Natural killer cell (primary cell): Measurements from ENCODE around the gene CTNNA2. TPM values are rescaled to one million over a fixed set of nuclear protein-coding genes. Genes with fewer than 3 reads are reported as not detected.

ENCODE experiments used
- ATAC-seq, 3 donors: fragments of 150-1000 bp in 2 of 3; fragments of 200-7000 bp in 1 of 3; cut with Tn5 transposase; 1 replicate in 1 of 3; 2 replicates in 2 of 3; pipeline ENCODE4 v1.10.0; 2021; ENCODE audit warnings: mild to moderate bottlenecking in 2 of 3, moderate library complexity in 2 of 3
- DNase-seq, 2 donors: peaks; one replicate each; pipeline versions ENCODE4 v3.0.0 to v3.0.0-alpha.2; 2013 to 2021; ENCODE audit warnings: mixed read lengths in 1 of 2
- H3K27ac ChIP-seq: one replicate; pipeline ENCODE4 v1.5.1; 2013; ENCODE audit warnings: mild to moderate bottlenecking, low read length
- H3K27me3 ChIP-seq: one replicate; pipeline ENCODE4 v1.6.1; 2013; ENCODE audit warnings: low read length; ENCODE audit not compliant: control insufficient read depth, insufficient read depth
- H3K36me3 ChIP-seq: one replicate; pipeline ENCODE4 v1.6.1; 2013; ENCODE audit warnings: low read length; ENCODE audit not compliant: control insufficient read depth, insufficient read depth
- H3K4me1 ChIP-seq: one replicate; pipeline ENCODE4 v1.6.1; 2013; ENCODE audit warnings: low read length; ENCODE audit not compliant: control insufficient read depth, insufficient read depth
- H3K4me3 ChIP-seq: one replicate; pipeline ENCODE4 v1.5.1; 2013; ENCODE audit warnings: low read length
- H3K9me3 ChIP-seq: one replicate; pipeline ENCODE4 v1.6.1; 2013; ENCODE audit warnings: low read length; ENCODE audit not compliant: control insufficient read depth, insufficient read depth
- H3K27ac Mint-ChIP-seq, 2 donors: one replicate each; pipeline ENCODE4 v1.8.0; 2022; ENCODE audit warnings: mild to moderate bottlenecking in 2 of 2, mixed read lengths in 2 of 2, moderate library complexity in 1 of 2
- H3K27me3 Mint-ChIP-seq, 2 donors: one replicate each; pipeline ENCODE4 v1.8.0; 2022; ENCODE audit warnings: low read depth in 2 of 2, mixed read lengths in 2 of 2
- H3K36me3 Mint-ChIP-seq: one replicate; pipeline ENCODE4 v1.8.0; 2022; ENCODE audit warnings: mixed read lengths
- H3K4me1 Mint-ChIP-seq, 2 donors: one replicate each; pipeline ENCODE4 v1.8.0; 2022; ENCODE audit warnings: mixed read lengths in 2 of 2
- H3K4me3 Mint-ChIP-seq: one replicate; pipeline ENCODE4 v1.8.0; 2022; ENCODE audit warnings: mild to moderate bottlenecking, moderate library complexity, mixed read lengths
- H3K9me3 Mint-ChIP-seq, 2 donors: one replicate each; pipeline ENCODE4 v1.8.0; 2022; ENCODE audit warnings: mixed read lengths in 2 of 2
- CTCF ChIP-seq: fragments of 200-600 bp; IDR thresholded peaks from one replicate; pipeline ENCODE4 v1.8.0; 2022; ENCODE audit warnings: antibody characterized with exemption
- WGBS: methylation state at CpG from one replicate; pipeline ENCODE4 v1.1.7; 2013; ENCODE audit warnings: missing lambda C conversion rate; ENCODE audit not compliant: insufficient coverage; 5-methylcytosine and 5-hydroxymethylcytosine counted together
- intact Hi-C: fragments of 100-400 bp; cut with micrococcal nuclease; formaldehyde crosslinking; loops from one replicate; pipeline ENCODE4 v1.14.2; 2022
- total RNA-seq, 4 donors: library from RNA; stranded (reverse); fragments of 120-200 nt in 1 of 4; gene quantifications; one replicate each; pipeline versions ENCODE4 v1.2.3 to v1.2.4, GENCODE V29; 2013 to 2022

Gene CTNNA2
- total RNA-seq, 3 donors from 2014 or later (not counting 1 experiment from before 2014, with no cell fraction given), result not detected

GRCh38 chr2:80527119-80527518 lies 1014.3 kb downstream of the CTNNA2 start:
- Histone ChIP-seq H3K27ac (no peak overlapping the region), H3K9me3 (peaks cover 3% of the 10 kb centered on the region), H3K36me3 (no peaks in the 10 kb centered on the region), H3K27me3 (no peaks in the 10 kb centered on the region), H3K4me3 (no peak overlapping the region), H3K4me1 (no peaks in the 10 kb centered on the region)
- H3K36me3 Mint-ChIP-seq, result peaks cover 6% of the 10 kb centered on the region
- no peaks in the 10 kb centered on the region for H3K27me3 Mint-ChIP-seq
- H3K4me1 Mint-ChIP-seq, result no peaks in the 10 kb centered on the region
- ATAC-seq (no peak), DNase-seq (no peak)
- TF ChIP-seq CTCF, result no peak
- intact Hi-C loops, result no loop called here
- no peak overlapping the region for H3K27ac Mint-ChIP-seq
- 77% methylated on average over 3 of the region's 3 CpGs for WGBS
- no peak overlapping the region for H3K4me3 Mint-ChIP-seq
- H3K9me3 Mint-ChIP-seq, result peaks cover 10 to 15% of the 10 kb centered on the region in 2 donors

GRCh38 chr2:80529466-80530165 lies 1016.8 kb downstream of the CTNNA2 start:
- Mint-ChIP-seq H3K4me1 (no peaks in the 10 kb centered on the region), H3K27ac (no peak overlapping the region), H3K36me3 (peaks cover 6% of the 10 kb centered on the region), H3K27me3 (no peaks in the 10 kb centered on the region), H3K4me3 (no peak overlapping the region), H3K9me3 (peaks cover 19 to 20% of the 10 kb centered on the region in 2 donors)
- no peaks in the 10 kb centered on the region for H3K4me1 ChIP-seq
- ATAC-seq, result no peak
- intact Hi-C loops, result no loop called here
- 86% methylated on average over 7 of the region's 7 CpGs for WGBS
- H3K27me3 ChIP-seq, result no peaks in the 10 kb centered on the region
- H3K4me3 ChIP-seq, result no peak overlapping the region
- H3K36me3 ChIP-seq, result no peaks in the 10 kb centered on the region
- no peaks in the 10 kb centered on the region for H3K9me3 ChIP-seq
- no peak overlapping the region for H3K27ac ChIP-seq
- TF ChIP-seq CTCF, result no peak
- no peak for DNase-seq

GRCh38 chr2:80530442-80531064 lies 1017.7 kb downstream of the CTNNA2 start:
- DNase-seq, result no peak

More at GRCh38 chr2:80530442-80531064, 1017.7 kb downstream of the CTNNA2 start:
- H3K9me3 Mint-ChIP-seq, result peaks cover 17 to 19% of the 10 kb centered on the region in 2 donors
- no peaks in the 10 kb centered on the region for H3K4me1 Mint-ChIP-seq
- no peak overlapping the region for H3K4me3 Mint-ChIP-seq
- no peak overlapping the region for H3K27ac ChIP-seq
- 48% methylated on average over 3 of the region's 3 CpGs for WGBS
- H3K27ac Mint-ChIP-seq, result no peak overlapping the region
- no peaks in the 10 kb centered on the region for H3K36me3 ChIP-seq
- ATAC-seq, result no peak
- TF ChIP-seq CTCF, result no peak
- H3K9me3 ChIP-seq, result no peaks in the 10 kb centered on the region
- intact Hi-C loops, result no loop called here
- no peaks in the 10 kb centered on the region for H3K27me3 ChIP-seq
- H3K27me3 Mint-ChIP-seq, result no peaks in the 10 kb centered on the region
- H3K4me1 ChIP-seq, result no peaks in the 10 kb centered on the region
- peaks cover 6% of the 10 kb centered on the region for H3K36me3 Mint-ChIP-seq
- H3K4me3 ChIP-seq, result no peak overlapping the region
